HG03521 (cell line): ENCODE results near the gene WDR11.

Experiments used
- ATAC-seq: cut with Tn5 transposase; IDR thresholded peaks from one replicate; pipeline ENCODE4 v1.9.1; 2021; ENCODE audit warnings: mild to moderate bottlenecking, moderate library complexity; ENCODE audit not compliant: unreplicated experiment

Gene WDR11

GRCh38 chr10:120945182-120945581, 94.0 kb downstream of the WDR11 start:
- no peak for ATAC-seq

DNA sequence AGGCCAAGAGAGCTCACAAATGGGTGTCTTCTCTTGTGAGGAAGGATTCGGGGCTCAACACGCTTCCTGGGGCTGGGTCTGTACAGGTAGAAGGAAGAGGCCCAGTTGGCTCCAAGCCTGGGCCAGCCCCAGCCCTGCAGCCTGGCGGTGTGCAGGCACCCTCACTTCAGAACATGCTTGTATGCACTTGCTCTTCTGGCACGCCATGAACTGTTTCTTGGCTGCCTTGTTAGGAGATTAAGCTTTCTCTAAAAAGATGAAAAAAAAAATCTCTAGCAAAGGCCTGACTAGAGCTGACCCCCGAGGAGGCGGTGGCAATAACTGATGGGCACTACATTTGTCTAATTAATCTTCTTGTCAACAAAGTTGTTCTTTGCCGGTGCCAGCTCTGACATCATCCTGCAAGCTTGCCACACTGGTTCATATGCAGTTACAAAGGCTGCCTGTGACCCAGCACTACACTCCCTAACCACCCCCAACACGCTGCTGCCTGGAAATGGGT, 94.7 kb downstream of the WDR11 start:
- no peak for ATAC-seq

DNA sequence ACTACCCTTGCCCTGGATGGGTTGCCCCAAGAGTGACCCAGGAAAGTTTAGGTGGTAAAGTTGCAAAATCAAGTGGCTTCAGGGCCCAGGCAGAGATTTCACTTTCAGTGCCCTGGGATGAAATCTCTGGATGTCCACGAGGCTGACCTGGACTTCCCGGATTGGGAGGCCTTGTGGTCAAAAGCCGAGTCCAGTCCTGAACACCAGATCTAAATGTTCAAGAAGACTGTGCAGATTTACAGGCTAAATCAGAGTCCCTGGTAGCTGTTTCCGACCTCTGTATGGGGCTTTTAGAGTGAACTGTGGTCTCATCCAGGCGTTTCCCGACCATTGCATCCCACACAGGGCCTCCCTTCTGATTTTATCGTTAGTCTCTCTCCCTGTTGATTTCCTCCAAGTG, 95.3 kb downstream of the WDR11 start:
- ATAC-seq = no peak

DNA sequence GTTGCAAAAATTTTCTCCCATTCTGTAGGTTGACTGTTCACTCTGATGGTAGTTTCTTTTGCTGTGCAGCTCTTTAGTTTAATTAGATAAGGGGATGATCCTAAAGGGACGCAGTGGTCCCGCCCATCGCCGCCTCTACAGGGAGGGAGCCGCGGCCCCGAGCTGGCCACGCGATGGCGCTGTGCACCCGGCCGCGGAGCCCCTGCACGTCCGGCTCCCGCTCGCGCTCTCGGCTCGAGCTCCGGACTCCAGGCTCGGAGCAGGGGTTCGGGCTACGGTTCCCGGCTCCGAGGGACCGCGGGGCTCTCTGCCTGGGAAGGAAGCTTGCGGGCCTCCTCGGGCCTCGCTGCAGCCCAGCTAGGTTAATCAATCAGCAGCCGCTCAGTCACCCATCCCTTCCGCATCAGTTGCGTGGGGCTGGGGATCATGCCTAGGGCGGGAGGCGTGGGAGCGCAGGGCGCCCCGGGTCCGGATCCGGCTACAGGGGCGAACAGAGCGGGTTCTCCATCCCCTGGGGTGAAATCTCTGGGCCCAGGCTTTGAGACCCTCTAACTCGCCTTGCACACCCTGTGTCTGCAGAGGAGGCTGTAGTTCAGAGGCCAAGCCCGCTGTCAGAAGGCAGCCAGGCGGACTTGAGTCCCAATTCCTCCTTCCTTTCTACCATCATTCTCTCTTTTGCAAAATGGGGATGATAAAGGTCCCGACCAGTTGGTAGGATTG, 97.9 kb downstream of the WDR11 start:
- peak; percentile 89 for ATAC-seq

DNA sequence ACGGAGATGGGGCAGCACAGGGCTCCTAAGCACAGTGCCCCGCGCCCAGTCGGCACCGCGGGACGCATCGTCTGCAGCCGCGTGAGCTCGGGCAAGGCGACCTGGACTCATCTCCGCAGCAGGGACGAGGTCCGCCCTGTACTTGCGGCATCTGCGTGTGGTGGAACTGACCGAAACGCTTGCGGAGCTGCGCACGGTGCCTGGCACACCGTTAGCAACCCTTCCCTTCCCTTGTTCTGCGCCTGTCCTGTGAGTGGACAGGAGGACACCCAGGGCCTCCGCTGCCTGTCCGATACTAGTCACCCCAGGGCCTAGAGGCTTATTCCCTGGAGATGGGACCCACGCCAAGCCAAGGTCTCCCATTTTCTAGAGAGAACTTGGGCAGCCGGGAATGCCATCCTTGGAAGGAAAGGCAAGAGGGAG, 98.5 kb downstream of the WDR11 start:
- peak; percentile 17 for ATAC-seq

DNA sequence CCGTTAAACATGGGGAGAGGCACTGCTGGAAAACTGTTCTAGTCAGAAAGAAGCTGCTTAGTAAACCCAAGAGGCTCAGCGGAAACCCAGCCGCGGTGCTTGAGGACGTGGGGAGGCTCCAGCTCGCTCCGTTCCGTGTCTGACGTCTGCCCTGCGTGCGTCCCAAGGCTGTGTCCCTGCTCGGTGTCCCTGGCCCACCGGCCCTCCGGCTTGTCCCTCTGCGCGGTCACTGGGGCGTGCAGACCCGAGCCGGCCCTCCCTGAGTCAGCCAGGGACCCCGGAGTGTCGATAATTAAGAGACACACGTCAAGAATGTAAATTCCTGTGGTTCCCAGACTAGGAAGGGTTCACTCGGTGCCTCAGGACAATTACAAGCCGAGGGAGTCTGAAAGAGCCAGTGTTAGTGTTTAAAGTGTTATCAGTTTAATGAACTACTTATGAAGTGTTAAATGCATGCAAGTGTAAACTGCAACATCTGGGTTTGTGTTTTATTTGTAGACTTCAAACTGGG, 98.9 kb downstream of the WDR11 start:
- no peak for ATAC-seq

- ATAC-seq = no peak
Measured at GRCh38 chr10:120951288-120951687, 100.1 kb downstream of the WDR11 start.

- no peak for ATAC-seq
Measured at GRCh38 chr10:120953897-120954296, 102.7 kb downstream of the WDR11 start.
